Astrocyte (in vitro differentiated cells and primary cell): ENCODE measurements around the gene AGPAT4. TPM values are rescaled to one million over a fixed set of nuclear protein-coding genes. Genes with fewer than 3 reads are reported as not detected.
A peak's percentile ranks its signal among the peaks of the same experiment; 100 is the strongest.

Source experiments
- DNase-seq: peaks from one replicate; pipeline ENCODE4 v3.0.0-alpha.2; 2010; ENCODE audit warnings: low read depth
- FAIRE-seq: peaks from 2 replicates; lab custom pipeline; 2011; peaks lifted over from hg19 to GRCh38; lab: Jason Lieb, UNC
- H2AFZ ChIP-seq: 2 replicates; pipeline ENCODE4 v1.6.0; 2012; ENCODE audit warnings: low read depth, low read length, inconsistent platforms
- H3K27ac ChIP-seq: 2 replicates; pipeline ENCODE4 v1.5.1; 2011; ENCODE audit warnings: low read depth, low read length, inconsistent platforms
- H3K27me3 ChIP-seq: 2 replicates; pipeline ENCODE4 v1.6.0; 2011; ENCODE audit warnings: low read length, inconsistent platforms; ENCODE audit not compliant: insufficient read depth
- H3K36me3 ChIP-seq: 2 replicates; pipeline ENCODE4 v1.5.1; 2011; ENCODE audit warnings: low read length, inconsistent platforms; ENCODE audit not compliant: insufficient read depth
- H3K4me1 ChIP-seq: 2 replicates; pipeline ENCODE4 v1.5.1; 2011; ENCODE audit warnings: low read length, inconsistent platforms; ENCODE audit not compliant: insufficient read depth
- H3K4me2 ChIP-seq: 2 replicates; pipeline ENCODE4 v1.6.0; 2012; ENCODE audit warnings: low read length, inconsistent platforms
- H3K4me3 ChIP-seq: 2 replicates; pipeline ENCODE4 v1.5.1; 2011; ENCODE audit warnings: low read depth, mild to moderate bottlenecking, low read length, inconsistent platforms; ENCODE audit not compliant: insufficient read depth
- H3K79me2 ChIP-seq: 2 replicates; pipeline ENCODE4 v1.6.0; 2012; ENCODE audit warnings: mild to moderate bottlenecking, low read length, inconsistent platforms; ENCODE audit not compliant: insufficient read depth
- H3K9ac ChIP-seq: 2 replicates; pipeline ENCODE4 v1.6.0; 2012; ENCODE audit warnings: mild to moderate bottlenecking, low read length, inconsistent platforms
- H3K9me3 ChIP-seq: 2 replicates; pipeline ENCODE4 v1.5.1; 2012; ENCODE audit warnings: low read depth, mild to moderate bottlenecking, low read length, inconsistent platforms; ENCODE audit not compliant: insufficient read depth
- H4K20me1 ChIP-seq: 2 replicates; pipeline ENCODE4 v1.6.0; 2012; ENCODE audit warnings: low read length, inconsistent platforms; ENCODE audit not compliant: insufficient read depth
- H3K27ac Mint-ChIP-seq: one replicate; pipeline ENCODE4 v1.8.0; 2021; ENCODE audit warnings: mild to moderate bottlenecking, mixed read lengths; ENCODE audit not compliant: unreplicated experiment
- H3K27me3 Mint-ChIP-seq: one replicate; pipeline ENCODE4 v1.8.0; 2021; ENCODE audit warnings: low read depth, mixed read lengths; ENCODE audit not compliant: unreplicated experiment
- H3K36me3 Mint-ChIP-seq: one replicate; pipeline ENCODE4 v1.8.0; 2021; ENCODE audit warnings: low read depth, mixed read lengths; ENCODE audit not compliant: unreplicated experiment
- H3K4me1 Mint-ChIP-seq: one replicate; pipeline ENCODE4 v1.8.0; 2021; ENCODE audit warnings: low read depth, mixed read lengths; ENCODE audit not compliant: unreplicated experiment
- H3K4me3 Mint-ChIP-seq: one replicate; pipeline ENCODE4 v1.8.0; 2021; ENCODE audit warnings: mild to moderate bottlenecking, moderate library complexity, mixed read lengths; ENCODE audit not compliant: unreplicated experiment
- H3K9me3 Mint-ChIP-seq: one replicate; pipeline ENCODE4 v1.8.0; 2021; ENCODE audit warnings: mild to moderate bottlenecking, mixed read lengths; ENCODE audit not compliant: unreplicated experiment
- EZH2 ChIP-seq: IDR thresholded peaks from 2 replicates; pipeline ENCODE4 v1.6.1; 2012; ENCODE audit warnings: mild to moderate bottlenecking, low read length, inconsistent platforms; ENCODE audit not compliant: insufficient read depth
- total RNA-seq: library from RNA; stranded (reverse); gene quantifications from 2 replicates; pipeline ENCODE4 v1.2.1, GENCODE V29; 2021
- TF ChIP-seq, protein P1 (sequence below): IDR thresholded peaks from 2 replicates; pipeline ENCODE4 v1.5.1; 2011; ENCODE audit warnings: low read depth, mild to moderate bottlenecking, inconsistent platforms, low read length, moderate library complexity; ENCODE audit not compliant: insufficient read depth

Gene AGPAT4
- total RNA-seq, 1 donor from 2014 or later: 27.2 TPM

DNA sequence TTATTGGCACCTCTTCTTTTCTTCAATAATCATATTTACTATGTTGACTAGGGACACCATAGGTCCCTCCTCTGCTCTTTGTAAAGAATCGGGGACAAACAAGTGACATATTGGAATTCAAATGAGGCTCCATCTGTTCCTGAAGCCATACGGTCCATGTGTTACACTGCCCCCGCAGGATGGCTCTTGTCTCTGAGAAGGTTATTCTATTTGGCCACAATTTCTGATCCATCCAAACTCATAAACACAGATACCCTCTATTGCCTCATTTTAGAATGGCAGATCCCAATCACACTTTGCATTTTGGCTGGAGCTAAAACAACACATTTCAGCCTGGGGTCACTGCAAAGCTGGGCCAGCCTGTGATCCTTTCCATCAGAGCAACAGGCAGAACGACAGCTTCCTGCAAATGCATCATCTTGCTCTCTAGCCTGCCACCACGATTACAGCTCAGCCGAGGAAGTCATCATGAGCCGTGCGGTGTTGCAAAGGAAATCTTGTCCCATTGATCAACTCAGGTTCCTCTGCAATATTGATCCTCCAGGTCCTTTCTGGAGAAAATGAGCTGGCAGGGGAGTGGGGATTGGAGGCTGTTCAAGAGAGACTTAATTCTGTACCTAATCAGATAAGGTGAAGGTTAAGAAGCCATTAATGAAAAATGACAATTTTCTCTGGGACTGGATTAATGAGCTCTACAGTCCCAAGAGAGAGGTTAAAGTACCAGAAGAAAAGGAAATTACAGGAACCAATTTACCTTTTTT lies 73.1 kb downstream of the AGPAT4 start:
- Mint-ChIP-seq H3K27me3 (no peaks in the 10 kb centered on the region), H3K4me3 (no peak overlapping the region), H3K4me1 (peaks cover 7% of the 10 kb centered on the region), H3K27ac (no peak overlapping the region), H3K9me3 (no peaks in the 10 kb centered on the region), H3K36me3 (peaks cover 14% of the 10 kb centered on the region)
- H3K4me1 ChIP-seq: peaks cover 7% of the 10 kb centered on the region
- H4K20me1 ChIP-seq: peaks cover 34% of the 10 kb centered on the region
- H3K27ac ChIP-seq: no peak overlapping the region
- H3K36me3 ChIP-seq: no peaks in the 10 kb centered on the region
- no peak for DNase-seq
- H3K9ac ChIP-seq: no peak overlapping the region
- no peak for FAIRE-seq
- TF ChIP-seq EZH2: no peak
- TF ChIP-seq, protein P1, sequence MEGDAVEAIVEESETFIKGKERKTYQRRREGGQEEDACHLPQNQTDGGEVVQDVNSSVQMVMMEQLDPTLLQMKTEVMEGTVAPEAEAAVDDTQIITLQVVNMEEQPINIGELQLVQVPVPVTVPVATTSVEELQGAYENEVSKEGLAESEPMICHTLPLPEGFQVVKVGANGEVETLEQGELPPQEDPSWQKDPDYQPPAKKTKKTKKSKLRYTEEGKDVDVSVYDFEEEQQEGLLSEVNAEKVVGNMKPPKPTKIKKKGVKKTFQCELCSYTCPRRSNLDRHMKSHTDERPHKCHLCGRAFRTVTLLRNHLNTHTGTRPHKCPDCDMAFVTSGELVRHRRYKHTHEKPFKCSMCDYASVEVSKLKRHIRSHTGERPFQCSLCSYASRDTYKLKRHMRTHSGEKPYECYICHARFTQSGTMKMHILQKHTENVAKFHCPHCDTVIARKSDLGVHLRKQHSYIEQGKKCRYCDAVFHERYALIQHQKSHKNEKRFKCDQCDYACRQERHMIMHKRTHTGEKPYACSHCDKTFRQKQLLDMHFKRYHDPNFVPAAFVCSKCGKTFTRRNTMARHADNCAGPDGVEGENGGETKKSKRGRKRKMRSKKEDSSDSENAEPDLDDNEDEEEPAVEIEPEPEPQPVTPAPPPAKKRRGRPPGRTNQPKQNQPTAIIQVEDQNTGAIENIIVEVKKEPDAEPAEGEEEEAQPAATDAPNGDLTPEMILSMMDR: peak; percentile 10
- H3K4me2 ChIP-seq: no peak overlapping the region
- H2AFZ ChIP-seq: no peak overlapping the region
- H3K9me3 ChIP-seq: no peaks in the 10 kb centered on the region
- peaks cover 32% of the 10 kb centered on the region for H3K79me2 ChIP-seq
- H3K4me3 ChIP-seq: no peak overlapping the region
- H3K27me3 ChIP-seq: no peaks in the 10 kb centered on the region

DNA sequence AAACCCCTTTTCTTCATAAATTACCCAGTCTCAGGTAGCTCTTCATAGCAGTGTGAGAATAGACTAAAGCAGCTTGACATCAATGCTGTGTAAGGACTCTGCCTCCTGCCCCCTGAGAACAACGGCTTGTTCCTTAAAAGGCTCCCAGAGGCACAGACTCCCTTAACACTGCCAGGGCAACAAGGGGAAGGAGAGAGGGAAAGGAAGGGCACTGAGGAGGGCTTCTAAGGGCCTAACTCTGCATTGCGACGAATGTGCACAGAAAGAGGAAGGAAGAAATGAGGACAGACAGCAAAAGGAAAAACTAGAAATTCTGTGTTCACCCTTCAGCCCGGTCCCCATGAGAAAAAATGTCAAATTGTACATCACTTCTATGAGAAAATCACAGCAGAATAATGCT lies 74.0 kb downstream of the AGPAT4 start:
- DNase-seq (no peak), FAIRE-seq (no peak)
- no peaks in the 10 kb centered on the region for H3K36me3 ChIP-seq
- H3K9me3 ChIP-seq: no peaks in the 10 kb centered on the region
- Mint-ChIP-seq H3K4me3 (no peak overlapping the region), H3K27me3 (no peaks in the 10 kb centered on the region), H3K36me3 (peaks cover 14% of the 10 kb centered on the region), H3K27ac (no peak overlapping the region), H3K4me1 (peaks cover 7% of the 10 kb centered on the region), H3K9me3 (no peaks in the 10 kb centered on the region)
- no peak overlapping the region for H3K4me2 ChIP-seq
- H3K27me3 ChIP-seq: no peaks in the 10 kb centered on the region
- H3K4me3 ChIP-seq: no peak overlapping the region
- peaks cover 28% of the 10 kb centered on the region for H3K79me2 ChIP-seq
- H3K27ac ChIP-seq: no peak overlapping the region
- no peak overlapping the region for H3K9ac ChIP-seq
- TF ChIP-seq, protein P1: no peak
- no peak for TF ChIP-seq EZH2
- H3K4me1 ChIP-seq: peaks cover 4% of the 10 kb centered on the region
- peaks cover 32% of the 10 kb centered on the region for H4K20me1 ChIP-seq
- H2AFZ ChIP-seq: no peak overlapping the region
